HepG2 (cell line): ENCODE measurements around the gene HSPB9. TPM values are rescaled to one million over a fixed set of nuclear protein-coding genes. Genes with fewer than 3 reads are reported as not detected.

Experiments
- ATAC-seq: fragments of 200-7000 bp; cut with Tn5 transposase; 3 replicates; pipeline ENCODE4 v1.9.1; 2020; ENCODE audit warnings: mild to moderate bottlenecking, moderate library complexity
- BruUV-seq: library from RNA; stranded (reverse); fragments of 400-500 nt; replicated peaks from 2 replicates; lab custom pipeline; 2021; lab: Mats Ljungman, UMichigan
- CTCF ChIA-PET: fragments of 300-600 bp; formaldehyde crosslinking; extraction: SDS; loops from one replicate; lab custom pipeline; 2021; ENCODE audit warnings: low total read pairs, inconsistent platforms, low intra/inter-chr PET ratio; lab: Yijun Ruan, JAX
- POLR2A ChIA-PET: fragments of 350-600 bp; sonication (Branson Sonifier 250); formaldehyde crosslinking; loops from one replicate; lab custom pipeline; 2020; ENCODE audit warnings: antibody characterized with exemption, inconsistent platforms; lab: Yijun Ruan, JAX
- DNase-seq: peaks from one replicate; pipeline ENCODE4 v3.0.0-alpha.2; 2015; ENCODE audit warnings: low spot score
- FAIRE-seq: peaks from 3 replicates; lab custom pipeline; 2011; peaks lifted over from hg19 to GRCh38; lab: Jason Lieb, UNC
- H2AFZ ChIP-seq: one replicate; pipeline ENCODE4 v1.6.1; 2011; ENCODE audit warnings: low read length, inconsistent platforms
- H3K27ac ChIP-seq: fragments of 300-600 bp; 3 replicates; pipeline ENCODE4 v1.8.0; 2011; ENCODE audit warnings: mixed run types, mild to moderate bottlenecking, mixed read lengths, low read length, inconsistent platforms; ENCODE audit not compliant: insufficient read depth; ENCODE audit errors: extremely low read length
- H3K27me3 ChIP-seq, 2 experiments: fragments of 200-600 bp in 1 of 2; 2 replicates in 1 of 2; 3 replicates in 1 of 2; pipeline versions ENCODE4 v1.6.0 to v1.8.0; 2011; ENCODE audit warnings: low read length in 2 of 2, mild to moderate bottlenecking in 2 of 2, moderate library complexity in 2 of 2, inconsistent platforms in 1 of 2; ENCODE audit not compliant: insufficient read depth in 2 of 2, control insufficient read depth in 1 of 2
- H3K36me3 ChIP-seq, 2 experiments: fragments of 200-600 bp in 1 of 2; replicated peaks in 1 of 2; 2 replicates in 1 of 2; 3 replicates in 1 of 2; pipeline versions ENCODE4 v1.5.1 to v1.8.0; 2011; ENCODE audit warnings: low read length in 2 of 2, inconsistent platforms in 1 of 2; ENCODE audit not compliant: insufficient read depth in 2 of 2, control insufficient read depth in 1 of 2
- H3K4me1 ChIP-seq: 2 replicates; pipeline ENCODE4 v1.5.1; 2012; ENCODE audit warnings: low read length, inconsistent platforms; ENCODE audit not compliant: insufficient read depth
- H3K4me2 ChIP-seq: 2 replicates; pipeline ENCODE4 v1.6.0; 2011; ENCODE audit warnings: low read depth, low read length, inconsistent platforms
- H3K4me3 ChIP-seq, 3 experiments: fragments of 200-600 bp in 1 of 3; sonication (generic), shearing (Covaris generic) in 1 of 3; replicated peaks in 1 of 3; 2 replicates each; pipeline ENCODE4 v1.5.1; 2011 to 2016; ENCODE audit warnings: low read length in 3 of 3, inconsistent platforms in 2 of 3, low read depth in 2 of 3, mild to moderate bottlenecking in 2 of 3, control low read depth in 1 of 3, mixed read lengths in 1 of 3; ENCODE audit not compliant: insufficient read depth in 1 of 3
- H3K79me2 ChIP-seq: one replicate; pipeline ENCODE4 v1.6.1; 2011; ENCODE audit warnings: low read length, inconsistent platforms; ENCODE audit not compliant: insufficient read depth
- H3K9ac ChIP-seq: 2 replicates; pipeline ENCODE4 v1.6.0; 2011; ENCODE audit warnings: mild to moderate bottlenecking, low read depth, low read length, inconsistent platforms; ENCODE audit not compliant: insufficient read depth
- H3K9me3 ChIP-seq: 2 replicates; pipeline ENCODE4 v1.5.1; 2012; ENCODE audit warnings: mild to moderate bottlenecking, low read length
- H4K20me1 ChIP-seq: 2 replicates; pipeline ENCODE4 v1.6.0; 2011; ENCODE audit warnings: inconsistent platforms, mild to moderate bottlenecking, low read length, moderate library complexity; ENCODE audit not compliant: insufficient read depth
- AKNA ChIP-seq: sonication (generic); formaldehyde crosslinking; IDR thresholded peaks from 2 replicates; pipeline ENCODE4 v1.4.0; 2020; ENCODE audit warnings: missing genetic modification reagents, borderline replicate concordance
- KDM5A ChIP-seq: fragments of 200-600 bp; sonication (generic); IDR thresholded peaks from 2 replicates; pipeline ENCODE4 v1.7.0; 2018; ENCODE audit warnings: antibody characterized with exemption, mild to moderate bottlenecking, low read length, borderline replicate concordance
- ZNF33A ChIP-seq: sonication (generic); formaldehyde crosslinking; IDR thresholded peaks from 2 replicates; pipeline ENCODE4 v1.5.1; 2020; ENCODE audit warnings: missing genetic modification reagents, mild to moderate bottlenecking, moderate library complexity, borderline replicate concordance
- WGBS: methylation state at CpG from one replicate; pipeline ENCODE4 v1.1.6; 2017; ENCODE audit warnings: low lambda C conversion rate; 5-methylcytosine and 5-hydroxymethylcytosine counted together
- in situ Hi-C: cut with HindIII; loops from 2 replicates; pipeline ENCODE4 v1.10.0; 2017; ENCODE audit warnings: low pct_unique_long_range_greater_than_20kb; ENCODE audit not compliant: extremely low pct_ligation_motif_present
- intact Hi-C: fragments of 100-400 bp; cut with micrococcal nuclease; formaldehyde crosslinking; loops from one replicate; pipeline ENCODE4 v1.10.0; 2022; ENCODE audit not compliant: unreplicated experiment
- polyA plus RNA-seq, 8 experiments: library from polyadenylated mRNA; depleted of rRNA in 3 of 8; stranded (reverse) in 7 of 8; unstranded in 1 of 8; fragments of >200 nt; fragmentation: Illumina TruSeq in 4 of 8; extraction: Trizol in 4 of 8; gene quantifications; 2 replicates each; pipeline versions ENCODE4 v1.2.1 to v1.2.3, GENCODE V29; 2011 to 2016; ENCODE audit warnings: low read depth in 4 of 8, missing spikeins in 1 of 8, mixed read lengths in 1 of 8; ENCODE audit not compliant: insufficient read depth in 1 of 8
- total RNA-seq, 5 experiments: library from RNA; depleted of rRNA; stranded (reverse); fragments of >200 nt; fragmentation: Illumina TruSeq; extraction: Trizol; gene quantifications; 2 replicates each; pipeline ENCODE4 v1.2.3, GENCODE V29; 2016; ENCODE audit warnings: low read depth in 1 of 5
- TF ChIP-seq, protein P1 (sequence below): sonication (generic); formaldehyde crosslinking; conservative IDR thresholded peaks from 2 replicates; pipeline ENCODE4 v1.4.0; 2020; ENCODE audit warnings: mild to moderate bottlenecking, missing genetic modification reagents, moderate library complexity

Gene HSPB9
- total and polyA plus RNA-seq, 2 of the 13 experiments (the other 11 are each of a cell fraction or from before 2014, with no cell fraction given): 0.05 to 0.24 TPM

GRCh38 chr17:42126836-42127235, 4.2 kb downstream of the HSPB9 start:
- H2AFZ ChIP-seq: no peak overlapping the region
- POLR2A ChIA-PET: no interaction called here
- in situ Hi-C loops: no loop called here
- no peak for TF ChIP-seq KDM5A
- no peak for TF ChIP-seq AKNA
- TF ChIP-seq, protein P1, sequence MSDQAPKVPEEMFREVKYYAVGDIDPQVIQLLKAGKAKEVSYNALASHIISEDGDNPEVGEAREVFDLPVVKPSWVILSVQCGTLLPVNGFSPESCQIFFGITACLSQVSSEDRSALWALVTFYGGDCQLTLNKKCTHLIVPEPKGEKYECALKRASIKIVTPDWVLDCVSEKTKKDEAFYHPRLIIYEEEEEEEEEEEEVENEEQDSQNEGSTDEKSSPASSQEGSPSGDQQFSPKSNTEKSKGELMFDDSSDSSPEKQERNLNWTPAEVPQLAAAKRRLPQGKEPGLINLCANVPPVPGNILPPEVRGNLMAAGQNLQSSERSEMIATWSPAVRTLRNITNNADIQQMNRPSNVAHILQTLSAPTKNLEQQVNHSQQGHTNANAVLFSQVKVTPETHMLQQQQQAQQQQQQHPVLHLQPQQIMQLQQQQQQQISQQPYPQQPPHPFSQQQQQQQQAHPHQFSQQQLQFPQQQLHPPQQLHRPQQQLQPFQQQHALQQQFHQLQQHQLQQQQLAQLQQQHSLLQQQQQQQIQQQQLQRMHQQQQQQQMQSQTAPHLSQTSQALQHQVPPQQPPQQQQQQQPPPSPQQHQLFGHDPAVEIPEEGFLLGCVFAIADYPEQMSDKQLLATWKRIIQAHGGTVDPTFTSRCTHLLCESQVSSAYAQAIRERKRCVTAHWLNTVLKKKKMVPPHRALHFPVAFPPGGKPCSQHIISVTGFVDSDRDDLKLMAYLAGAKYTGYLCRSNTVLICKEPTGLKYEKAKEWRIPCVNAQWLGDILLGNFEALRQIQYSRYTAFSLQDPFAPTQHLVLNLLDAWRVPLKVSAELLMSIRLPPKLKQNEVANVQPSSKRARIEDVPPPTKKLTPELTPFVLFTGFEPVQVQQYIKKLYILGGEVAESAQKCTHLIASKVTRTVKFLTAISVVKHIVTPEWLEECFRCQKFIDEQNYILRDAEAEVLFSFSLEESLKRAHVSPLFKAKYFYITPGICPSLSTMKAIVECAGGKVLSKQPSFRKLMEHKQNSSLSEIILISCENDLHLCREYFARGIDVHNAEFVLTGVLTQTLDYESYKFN (CRISPR knock-in tag): no peak
- TF ChIP-seq ZNF33A (CRISPR knock-in tag): no peak
- TF ChIP-seq, all 625 proteins: peak for 0
- intact Hi-C loops: no loop called here
- FAIRE-seq (no peak), ATAC-seq (no peak), DNase-seq (no peak)
- no TSS peak for BruUV-seq
- peaks cover 10% of the 10 kb centered on the region for H3K79me2 ChIP-seq
- no peaks in the 10 kb centered on the region for H3K27me3 ChIP-seq
- 88% methylated on average over 3 of the region's 3 CpGs for WGBS
- H3K4me2 ChIP-seq: no peak overlapping the region
- H3K36me3 ChIP-seq: peaks cover 37 to 65% of the 10 kb centered on the region in 2 experiments
- H3K9ac ChIP-seq: no peak overlapping the region
- H3K9me3 ChIP-seq: no peaks in the 10 kb centered on the region
- CTCF ChIA-PET: no interaction called here
- H4K20me1 ChIP-seq: no peaks in the 10 kb centered on the region; the same call in 1 of the 2 replicates
- H3K4me3 ChIP-seq: no peak overlapping the region
- peaks cover 9% of the 10 kb centered on the region; the same call in 1 of the 2 replicates for H3K4me1 ChIP-seq
- no peak overlapping the region for H3K27ac ChIP-seq
